Raji (cell line): Measurements from ENCODE around the gene LTBP1.

Source experiments
- POLR2A ChIP-seq: IDR thresholded peaks from 2 replicates; pipeline ENCODE4 v1.6.1; 2011; ENCODE audit warnings: low read depth, low read length, control low read depth; ENCODE audit not compliant: insufficient read depth

Gene LTBP1

GRCh38 chr2:32946314-32947075 is at the start of gene LTBP1:
Gene LTBP1, plus strand, starts transcription at chr2:32946953. Its CDS starts 372 bp downstream, at chr2:32947325.
- TF ChIP-seq POLR2A, result peak; percentile 76

GRCh38 chr2:32900246-32900973 is 46.3 kb upstream of the LTBP1 start:
- no peak for TF ChIP-seq POLR2A

- no peak for TF ChIP-seq POLR2A
These were observed 45.4 kb upstream of the LTBP1 start for GRCh38 chr2:32901313-32901712.

GRCh38 chr2:32902174-32902573 is 44.6 kb upstream of the LTBP1 start:
- TF ChIP-seq POLR2A, result no peak

GRCh38 chr2:32902986-32903385 is 43.8 kb upstream of the LTBP1 start:
- TF ChIP-seq POLR2A, result no peak

GRCh38 chr2:32904074-32904473 is 42.7 kb upstream of the LTBP1 start:
- no peak for TF ChIP-seq POLR2A

- TF ChIP-seq POLR2A, result no peak
These were observed 42.0 kb upstream of the LTBP1 start for GRCh38 chr2:32904751-32905150.

GRCh38 chr2:32905270-32905669 is 41.5 kb upstream of the LTBP1 start:
- TF ChIP-seq POLR2A, result no peak

- TF ChIP-seq POLR2A, result peak; percentile 52
These were observed 35.7 kb upstream of the LTBP1 start for GRCh38 chr2:32910883-32911598.

- TF ChIP-seq POLR2A, result no peak
These were observed 31.1 kb upstream of the LTBP1 start for GRCh38 chr2:32915694-32916093.

- TF ChIP-seq POLR2A, result no peak
These were observed 28.0 kb upstream of the LTBP1 start for GRCh38 chr2:32918774-32919173.

- no peak for TF ChIP-seq POLR2A
These were observed 24.3 kb upstream of the LTBP1 start for GRCh38 chr2:32922501-32922900.

- TF ChIP-seq POLR2A, result no peak
These were observed 23.6 kb upstream of the LTBP1 start for GRCh38 chr2:32923109-32923508.

- no peak for TF ChIP-seq POLR2A
These were observed 21.4 kb upstream of the LTBP1 start for GRCh38 chr2:32925283-32925815.

- no peak for TF ChIP-seq POLR2A
These were observed 20.6 kb upstream of the LTBP1 start for GRCh38 chr2:32925976-32926707.
